Activated CD8-positive, alpha-beta memory T cell treated with anti-CD3 and anti-CD28 coated beads for 36 hours (primary cell): ENCODE measurements around the gene LRRC31. TPM values are rescaled to one million over a fixed set of nuclear protein-coding genes. Genes with fewer than 3 reads are reported as not detected.

Experiments used
- total RNA-seq, 2 experiments: library from RNA; stranded (reverse); gene quantifications; one replicate each; pipeline ENCODE4 v1.2.3, GENCODE V29; 2021

Gene LRRC31
- total RNA-seq, 2 experiments from 2014 or later: not detected

Other genes starting within 250 kb of the LRRC31 start
- gene MECOM, start 206.2 kb downstream of the LRRC31 start, total RNA-seq: not detected
- 10 to 100 TPM; 12.9 to 16.1 TPM for gene TERC, start 104.9 kb downstream of the LRRC31 start, total RNA-seq
- gene ACTRT3, start 100.4 kb downstream of the LRRC31 start, total RNA-seq: 1 to 10 TPM; 2.5 to 3.0 TPM
- 10 to 100 TPM; 17.4 to 18.2 TPM for gene MYNN, start 96.5 kb downstream of the LRRC31 start, total RNA-seq
- under 1 TPM; 0.17 to 0.25 TPM for gene LRRIQ4, start 57.1 kb downstream of the LRRC31 start, total RNA-seq
- gene LRRC34, start 57.0 kb downstream of the LRRC31 start, total RNA-seq: 1 to 10 TPM; 3.5 to 4.2 TPM
- gene SAMD7, start 41.6 kb upstream of the LRRC31 start, total RNA-seq: not detected
- gene SEC62, start 96.9 kb upstream of the LRRC31 start, total RNA-seq: 10 to 100 TPM; 57.3 to 61.7 TPM
- 1 to 10 TPM; 3.7 to 4.2 TPM for gene GPR160, start 168.1 kb upstream of the LRRC31 start, total RNA-seq